GM18870 (cell line): ENCODE data around the gene ONECUT2.

Experiments used
- ATAC-seq: cut with Tn5 transposase; IDR thresholded peaks from one replicate; pipeline ENCODE4 v1.9.1; 2021; ENCODE audit warnings: moderate library complexity; ENCODE audit not compliant: unreplicated experiment

ONECUT2 gene

GRCh38 chr18:57523171-57523956 lies 88.2 kb downstream of the ONECUT2 start:
- ATAC-seq, result no peak

DNA sequence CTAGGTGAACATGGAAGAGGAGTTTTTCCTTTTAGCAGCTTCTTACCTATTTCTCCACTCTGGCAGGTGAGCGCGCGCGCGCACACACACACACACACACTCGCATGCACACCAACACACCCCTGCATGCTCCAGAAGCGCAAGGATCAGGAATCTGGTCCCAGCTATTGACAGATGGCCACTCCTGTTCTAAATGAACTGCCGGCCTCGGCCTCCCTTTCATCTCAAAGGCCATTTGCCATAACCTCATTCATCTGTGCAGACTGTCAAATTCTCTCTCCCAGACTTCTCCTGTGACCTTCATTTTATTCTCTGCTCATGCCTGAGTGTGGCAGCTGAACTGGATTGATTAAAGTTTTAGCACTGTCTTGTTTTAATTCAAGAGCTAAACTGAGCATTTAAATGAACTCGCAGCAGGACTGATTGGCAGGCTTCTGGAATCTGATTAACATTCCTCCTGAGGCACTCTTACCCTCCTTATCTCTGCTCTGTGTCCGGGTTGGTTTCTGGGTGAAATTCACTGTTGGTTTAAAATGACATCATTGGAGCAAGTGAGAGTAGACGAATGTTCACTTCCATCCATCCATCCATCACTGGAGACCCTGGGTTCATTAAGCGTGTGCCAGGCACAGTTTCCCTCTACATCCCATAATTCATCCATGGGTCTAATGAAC lies 92.5 kb downstream of the ONECUT2 start:
- no peak for ATAC-seq

- ATAC-seq, result no peak
Measured at GRCh38 chr18:57529151-57529550, 94.0 kb downstream of the ONECUT2 start.

DNA sequence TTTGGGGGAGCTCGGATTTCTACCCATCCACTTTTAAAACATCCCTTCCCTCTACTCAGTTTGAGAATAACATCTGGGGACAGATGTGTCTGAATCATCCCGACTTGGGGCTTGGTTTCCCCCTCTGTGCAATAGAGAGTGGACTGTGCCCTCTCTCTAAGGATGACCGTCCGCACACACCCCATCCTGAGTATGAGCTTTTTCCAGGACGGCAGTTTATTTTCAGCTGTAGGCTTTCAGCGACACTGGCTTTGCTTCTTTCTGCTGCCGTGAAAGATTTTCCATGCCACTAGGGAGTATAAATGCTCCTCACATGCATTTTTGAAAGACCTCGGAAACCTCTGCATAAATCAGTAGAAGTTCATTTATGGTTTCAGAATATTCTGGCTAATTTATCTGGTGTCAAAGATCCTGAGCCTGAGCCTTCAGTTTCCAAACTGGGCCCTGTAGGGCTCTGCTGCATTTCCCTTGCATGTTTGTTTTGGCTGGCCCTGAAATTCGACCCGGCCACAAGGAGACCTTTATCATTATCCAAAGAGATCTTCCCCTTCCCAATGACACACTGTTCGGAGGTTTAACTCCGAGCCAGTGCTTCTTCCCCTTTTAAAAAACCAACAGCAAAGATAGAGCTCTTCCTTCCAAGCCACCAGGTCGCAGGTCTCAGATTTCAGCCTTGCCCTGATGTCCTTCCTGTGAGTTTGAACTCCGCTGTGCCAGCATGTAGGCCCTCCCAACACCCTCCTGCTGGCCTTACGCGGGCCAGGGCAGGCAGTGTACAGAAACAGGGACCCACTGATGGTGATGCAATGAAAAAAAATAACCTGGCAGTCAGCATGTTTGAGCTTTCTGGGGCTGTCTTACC lies 98.1 kb downstream of the ONECUT2 start:
- no peak for ATAC-seq

DNA sequence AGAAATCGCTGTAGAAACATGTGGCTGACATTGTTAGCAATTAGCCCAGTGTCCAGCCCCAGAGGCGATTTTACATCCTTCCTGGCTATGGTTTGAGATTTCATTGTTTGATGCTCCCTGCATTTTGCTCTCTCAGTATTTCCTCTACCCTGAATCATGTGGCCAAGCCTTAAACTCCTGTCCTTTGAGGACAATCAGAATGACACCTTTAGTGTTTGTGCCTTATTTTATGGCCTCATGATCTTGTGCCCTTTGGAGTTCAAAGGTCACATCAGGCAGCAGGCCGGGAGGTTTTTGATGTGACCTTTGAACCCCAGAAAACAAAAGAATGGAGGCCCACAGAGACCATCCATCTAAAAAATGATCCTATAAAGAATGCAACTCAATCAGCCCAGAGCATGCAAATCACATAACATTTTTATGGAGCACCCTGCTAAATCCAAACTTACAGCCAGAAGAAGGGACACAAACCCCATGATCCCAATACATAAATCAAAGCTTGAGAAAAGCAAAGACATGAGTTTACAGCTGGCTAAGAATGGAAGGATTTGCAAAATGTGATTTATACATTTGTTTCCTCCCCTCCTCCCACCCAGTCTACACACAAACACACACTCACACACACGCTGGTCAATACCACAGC lies 98.8 kb downstream of the ONECUT2 start:
- no peak for ATAC-seq

DNA sequence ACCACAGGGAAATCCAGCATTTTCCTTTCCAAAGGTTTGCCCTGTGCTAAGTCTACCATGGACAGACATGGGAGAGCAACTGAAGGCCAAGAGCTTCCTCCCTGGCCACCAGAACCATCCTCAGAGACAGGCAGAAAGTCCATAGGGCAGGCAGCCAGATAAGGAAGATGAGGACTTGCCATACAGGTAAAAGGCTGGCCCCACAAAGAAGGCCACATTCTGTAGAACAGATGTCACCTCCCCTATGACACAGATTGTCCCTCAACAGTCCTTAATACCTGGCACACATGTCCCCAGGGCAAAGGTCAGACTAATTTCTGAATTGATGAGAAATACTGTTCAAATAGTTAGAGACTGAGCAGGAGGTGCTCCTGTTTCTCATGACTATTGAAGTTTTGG lies 99.3 kb downstream of the ONECUT2 start:
- no peak for ATAC-seq

DNA sequence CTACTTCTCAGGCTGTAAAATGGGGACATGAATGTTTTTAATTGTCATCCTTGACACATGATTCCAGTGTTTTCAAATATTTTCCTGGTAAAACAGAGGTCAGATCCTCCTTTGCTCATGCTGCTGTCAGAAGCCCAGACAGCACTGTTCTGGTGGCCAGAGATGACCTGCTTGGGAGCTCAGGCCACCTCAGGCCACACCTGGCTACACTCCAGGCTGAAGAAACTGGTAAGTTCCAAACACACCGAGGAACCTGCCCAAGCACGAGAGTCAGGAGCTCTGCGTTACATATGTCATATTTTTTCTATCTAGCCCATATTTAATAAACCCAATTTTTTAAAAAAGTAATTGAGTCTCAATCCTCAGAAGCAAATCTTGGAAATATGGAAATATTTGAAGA lies 103.4 kb downstream of the ONECUT2 start:
- ATAC-seq, result no peak

DNA sequence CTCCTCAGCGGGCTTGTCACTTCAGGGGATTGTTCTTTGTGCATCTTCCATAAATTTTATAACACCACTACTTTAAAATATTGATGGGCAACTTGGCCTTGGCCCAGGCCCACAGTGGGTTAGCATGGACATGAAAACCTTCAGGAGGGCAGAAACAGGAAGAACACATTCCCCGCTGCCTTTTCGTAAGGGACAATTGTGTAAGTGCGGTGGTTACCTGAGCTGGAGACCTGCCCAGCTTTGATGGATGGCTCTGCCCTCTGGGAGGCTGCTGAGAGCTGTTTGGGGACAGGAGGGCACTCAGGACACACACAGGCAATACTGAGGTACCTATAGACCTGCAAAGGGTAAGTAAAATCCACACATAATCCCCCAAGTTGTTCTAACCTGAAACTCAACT lies 104.5 kb downstream of the ONECUT2 start:
- ATAC-seq, result no peak
